ENCODE measurements around the gene NEDD1.

GRCh38 chr12:96906849-96907670 lies at the start of gene NEDD1:
- TF ChIP-seq EZH2 (IDR thresholded peaks at IDR 0.05; ENCODE audit: borderline replicate concordance, low read length) (no peak), CTCF (IDR thresholded peaks at IDR 0.05; ENCODE audit: low read length) (no peak)

All from OCI-LY1 (cell line).